SK-N-SH (cell line): ENCODE results near the gene SLC35F4. TPM values are rescaled to one million over a fixed set of nuclear protein-coding genes. Genes with fewer than 3 reads are reported as not detected.

Source experiments
- CTCF ChIA-PET: fragments of 300-600, 350-600 bp; formaldehyde crosslinking; extraction: SDS; loops from one replicate; lab custom pipeline; 2021; lab: Yijun Ruan, JAX
- POLR2A ChIA-PET: fragments of 350-600 bp; sonication (Branson Sonifier 250); formaldehyde crosslinking; extraction: SDS; loops from one replicate; lab custom pipeline; 2020; ENCODE audit warnings: antibody characterized with exemption, inconsistent platforms; lab: Yijun Ruan, JAX
- DNase-seq: peaks from one replicate; pipeline ENCODE4 v3.0.0; 2012
- H2AFZ ChIP-seq: fragments of 200-600 bp; sonication (generic); 2 replicates; pipeline ENCODE4 v1.8.1; 2016; ENCODE audit warnings: antibody characterized with exemption, mild to moderate bottlenecking, low read depth
- H3F3A ChIP-seq: fragments of 200-600 bp; sonication (generic); replicated peaks from 2 replicates; pipeline ENCODE3; 2016; ENCODE audit warnings: antibody characterized with exemption, mild to moderate bottlenecking; ENCODE audit not compliant: insufficient read depth
- H3K27ac ChIP-seq, 2 experiments: fragments of 200-500 bp in 1 of 2; fragments of 200-600 bp in 1 of 2; sonication (Bioruptor generic) in 1 of 2; sonication (generic), shearing (Covaris generic) in 1 of 2; 2 replicates each; pipeline versions ENCODE4 v1.5.1 to v1.6.1; 2014 to 2016; ENCODE audit warnings: low read depth in 2 of 2, inconsistent platforms in 1 of 2, low read length in 1 of 2, mild to moderate bottlenecking in 1 of 2, mixed read lengths in 1 of 2
- H3K27me3 ChIP-seq: fragments of 200-600 bp; sonication (generic), shearing (Covaris generic); 2 replicates; pipeline ENCODE4 v1.6.1; 2016; ENCODE audit warnings: mixed run types; ENCODE audit not compliant: insufficient read depth
- H3K36me3 ChIP-seq, 2 experiments: fragments of 200-500 bp in 1 of 2; fragments of 200-600 bp in 1 of 2; sonication (Bioruptor generic) in 1 of 2; sonication (generic) in 1 of 2; replicated peaks in 1 of 2; 2 replicates each; pipeline versions ENCODE3 to v1.5.1; 2014 to 2016; ENCODE audit warnings: low read length in 1 of 2, mild to moderate bottlenecking in 1 of 2; ENCODE audit not compliant: insufficient read depth in 2 of 2, control insufficient read depth in 1 of 2
- H3K4me1 ChIP-seq, 2 experiments: fragments of 200-500 bp in 1 of 2; fragments of 200-600 bp in 1 of 2; sonication (Bioruptor generic) in 1 of 2; sonication (generic), shearing (Covaris generic) in 1 of 2; 2 replicates each; pipeline versions ENCODE4 v1.5.1 to v1.6.1; 2014 to 2016; ENCODE audit warnings: low read depth in 1 of 2, low read length in 1 of 2, mixed run types in 1 of 2; ENCODE audit not compliant: insufficient read depth in 2 of 2, control insufficient read depth in 1 of 2
- H3K4me2 ChIP-seq: fragments of 200-600 bp; sonication (generic), shearing (Covaris generic); 2 replicates; pipeline ENCODE4 v1.6.1; 2017; ENCODE audit warnings: mixed run types
- H3K4me3 ChIP-seq, 2 experiments: fragments of 200-500 bp in 1 of 2; fragments of 200-600 bp in 1 of 2; sonication (Bioruptor generic) in 1 of 2; sonication (generic), shearing (Covaris generic) in 1 of 2; 2 replicates each; pipeline versions ENCODE4 v1.5.1 to v1.8.1; 2014 to 2016; ENCODE audit warnings: low read depth in 2 of 2, inconsistent platforms in 1 of 2, low read length in 1 of 2, mild to moderate bottlenecking in 1 of 2, mixed read lengths in 1 of 2, moderate library complexity in 1 of 2
- H3K79me2 ChIP-seq: fragments of 200-600 bp; sonication (generic); 2 replicates; pipeline ENCODE4 v1.8.1; 2017; ENCODE audit warnings: mild to moderate bottlenecking; ENCODE audit not compliant: insufficient read depth
- H3K9ac ChIP-seq: fragments of 200-600 bp; sonication (generic); 2 replicates; pipeline ENCODE4 v1.6.1; 2017; ENCODE audit warnings: mixed run types
- H3K9me2 ChIP-seq: fragments of 200-600 bp; sonication (generic); 2 replicates; pipeline ENCODE4 v1.6.1; 2017; ENCODE audit warnings: mixed run types
- H3K9me3 ChIP-seq: fragments of 200-600 bp; sonication (generic); 2 replicates; pipeline ENCODE4 v1.6.1; 2017; ENCODE audit warnings: mixed run types, mild to moderate bottlenecking, moderate library complexity
- H4K20me1 ChIP-seq: fragments of 200-600 bp; sonication (generic); 2 replicates; pipeline ENCODE4 v1.6.1; 2017; ENCODE audit warnings: mild to moderate bottlenecking, mixed run types; ENCODE audit not compliant: insufficient read depth
- CHD2 ChIP-seq: fragments of 150-350 bp; IDR thresholded peaks from 2 replicates; pipeline ENCODE4 v1.6.1; 2018; ENCODE audit warnings: low read length; ENCODE audit not compliant: partially characterized antibody
- CTCF ChIP-seq: fragments of 200-600 bp; sonication (generic); IDR thresholded peaks from 2 replicates; pipeline ENCODE4 v1.6.1; 2017; ENCODE audit warnings: antibody characterized with exemption, mild to moderate bottlenecking, moderate library complexity
- ELF1 ChIP-seq: IDR thresholded peaks from 2 replicates; pipeline ENCODE4 v1.4.0; 2012
- EP300 ChIP-seq, 2 experiments: IDR thresholded peaks; 2 replicates each; pipeline versions ENCODE4 v1.4.0 to v1.6.1; 2012; ENCODE audit warnings: borderline replicate concordance in 1 of 2, low read depth in 1 of 2, low read length in 1 of 2
- FOXJ3 ChIP-seq: sonication (generic); formaldehyde crosslinking; IDR thresholded peaks from 2 replicates; pipeline ENCODE4 v1.5.1; 2020; ENCODE audit warnings: mild to moderate bottlenecking, missing genetic modification reagents
- FOXM1 ChIP-seq: IDR thresholded peaks from 2 replicates; pipeline ENCODE4 v1.4.0; 2012; ENCODE audit warnings: low read depth, mild to moderate bottlenecking
- JUND ChIP-seq: IDR thresholded peaks from 2 replicates; pipeline ENCODE4 v1.4.0; 2012
- MXI1 ChIP-seq: IDR thresholded peaks from 2 replicates; pipeline ENCODE4 v1.6.1; 2012; ENCODE audit warnings: mild to moderate bottlenecking, low read depth, low read length, improper control_type of control experiment
- NFIC ChIP-seq: IDR thresholded peaks from 2 replicates; pipeline ENCODE4 v1.4.0; 2012; ENCODE audit warnings: borderline replicate concordance
- PBX3 ChIP-seq: IDR thresholded peaks from 2 replicates; pipeline ENCODE4; 2012
- SMC3 ChIP-seq: IDR thresholded peaks from 2 replicates; pipeline ENCODE4 v1.6.1; 2012; ENCODE audit warnings: low read depth, low read length, improper control_type of control experiment
- TAF1 ChIP-seq: IDR thresholded peaks from 2 replicates; pipeline ENCODE4 v1.6.1; 2012; ENCODE audit warnings: low read depth, mild to moderate bottlenecking, low read length, moderate library complexity, borderline replicate concordance
- TCF12 ChIP-seq: IDR thresholded peaks from 2 replicates; pipeline ENCODE4 v1.4.0; 2012
- TEAD4 ChIP-seq: IDR thresholded peaks from 2 replicates; pipeline ENCODE4 v1.4.0; 2012; ENCODE audit warnings: mild to moderate bottlenecking, borderline replicate concordance; ENCODE audit not compliant: insufficient read depth
- USF2 ChIP-seq: fragments of 150-350 bp; IDR thresholded peaks from 2 replicates; pipeline ENCODE4 v1.6.1; 2017; ENCODE audit warnings: antibody characterized with exemption, low read length, low read depth, borderline replicate concordance
- ZBTB33 ChIP-seq: IDR thresholded peaks from 2 replicates; pipeline ENCODE4 v1.4.0; 2012; ENCODE audit warnings: low read depth, borderline replicate concordance
- WGBS: methylation state at CpG from one replicate; pipeline ENCODE4 v1.1.6; 2017; ENCODE audit warnings: low lambda C conversion rate; 5-methylcytosine and 5-hydroxymethylcytosine counted together
- polyA plus RNA-seq, 3 experiments: library from polyadenylated mRNA; depleted of rRNA; stranded (reverse); fragments of >200 nt; gene quantifications; 2 replicates each; pipeline ENCODE4 v1.2.3, GENCODE V29; 2012

SLC35F4 gene
- polyA plus RNA-seq, 1 of the 3 experiments (the other 2 are of a cell fraction), result not detected

GRCh38 chr14:57755018-57755521 lies 110.8 kb downstream of the SLC35F4 start:
- H3K36me3 ChIP-seq, result no peaks in the 10 kb centered on the region
- CTCF ChIA-PET, result no interaction called here
- H3K4me3 ChIP-seq, result no peak overlapping the region
- H3F3A ChIP-seq, result no peaks in the 10 kb centered on the region
- no peaks in the 10 kb centered on the region for H3K79me2 ChIP-seq
- POLR2A ChIA-PET, result no interaction called here
- H3K9me2 ChIP-seq, result no peaks in the 10 kb centered on the region
- no peaks in the 10 kb centered on the region; a peak in 1 of 4 replicates for H3K4me1 ChIP-seq
- H3K27me3 ChIP-seq, result no peaks in the 10 kb centered on the region
- no peak for DNase-seq
- no peaks in the 10 kb centered on the region for H4K20me1 ChIP-seq
- TF ChIP-seq NFIC, result no peak
- TF ChIP-seq EP300 (IDR thresholded peaks at IDR 0.05; ENCODE audit: borderline replicate concordance in 1 of 2, low read depth in 1 of 2, low read length in 1 of 2), result no peak
- TF ChIP-seq PBX3, result no peak
- no peak for TF ChIP-seq TAF1
- TF ChIP-seq TEAD4, result no peak
- no peak for TF ChIP-seq ZBTB33
- no peak for TF ChIP-seq FOXM1
- TF ChIP-seq TCF12, result no peak
- no peak for TF ChIP-seq JUND
- TF ChIP-seq CTCF, result no peak
- TF ChIP-seq ELF1, result no peak
- no peak for TF ChIP-seq SMC3
- TF ChIP-seq FOXJ3 (CRISPR knock-in tag), result no peak
- TF ChIP-seq CHD2, result no peak
- TF ChIP-seq MXI1, result no peak
- TF ChIP-seq USF2, result no peak
- no peak overlapping the region for H3K27ac ChIP-seq
- 19% methylated on average over 5 of the region's 6 CpGs for WGBS
- H3K4me2 ChIP-seq, result no peak overlapping the region
- no peak overlapping the region for H2AFZ ChIP-seq
- H3K9me3 ChIP-seq, result no peaks in the 10 kb centered on the region
- no peak overlapping the region for H3K9ac ChIP-seq
